Esophagus squamous epithelium (tissue), 5 donors: ENCODE data around the gene DNTTIP2. TPM values are rescaled to one million over a fixed set of nuclear protein-coding genes. Genes with fewer than 3 reads are reported as not detected.

Source experiments
- DNase-seq: peaks from one replicate; lab custom pipeline; 2025; lab: John Stamatoyannopoulos, UW
- H3K27ac ChIP-seq, 4 donors: fragments of 200-600 bp; sonication (generic); one replicate each; pipeline ENCODE4 v1.5.1; 2016 to 2019; ENCODE audit warnings: mild to moderate bottlenecking in 1 of 4
- H3K27me3 ChIP-seq, 4 donors: fragments of 200-600 bp; sonication (generic); 1 replicate in 3 of 4; 2 replicates in 1 of 4; pipeline versions ENCODE4 v1.5.1 to v1.6.0; 2017 to 2021; ENCODE audit warnings: antibody characterized with exemption in 1 of 4
- H3K36me3 ChIP-seq, 3 donors: fragments of 200-600 bp; sonication (generic); one replicate each; pipeline ENCODE4 v1.5.1; 2016 to 2019
- H3K4me1 ChIP-seq, 3 donors: fragments of 200-600 bp; sonication (generic); one replicate each; pipeline ENCODE4 v1.5.1; 2017 to 2019
- H3K4me3 ChIP-seq, 4 donors: fragments of 200-600 bp; sonication (generic); 1 replicate in 3 of 4; 2 replicates in 1 of 4; pipeline ENCODE4 v1.5.1; 2016 to 2019; ENCODE audit warnings: mild to moderate bottlenecking in 2 of 4, moderate library complexity in 1 of 4
- H3K9me3 ChIP-seq, 3 donors: fragments of 200-600 bp; sonication (generic); one replicate each; pipeline ENCODE4 v1.5.1; 2016 to 2019
- POLR2A ChIP-seq, 4 donors: fragments of 450-650 bp; IDR thresholded peaks; one replicate each; pipeline ENCODE4 v1.6.1; 2017; ENCODE audit warnings: antibody characterized with exemption in 4 of 4, mild to moderate bottlenecking in 4 of 4, moderate library complexity in 3 of 4
- WGBS, 2 donors: methylation state at CpG; one replicate each; pipeline ENCODE4 v1.1.5; 2018; 5-methylcytosine and 5-hydroxymethylcytosine counted together
- intact Hi-C: fragments of 100-400 bp; cut with DNase I; formaldehyde crosslinking; loops from one replicate; pipeline ENCODE4 v1.15.0; 2022
- total RNA-seq, 4 donors: library from RNA; depleted of rRNA; stranded (reverse); fragments of >200 nt; gene quantifications; one replicate each; pipeline ENCODE4 v1.1.0, GENCODE V29; 2016
- TF ChIP-seq, protein P1 (sequence below), 6 experiments: fragments of 450-650 bp in 4 of 6; fragments of 200-600 bp in 2 of 6; sonication (generic) in 2 of 6; IDR thresholded peaks; one replicate each; pipeline ENCODE4 v1.5.1; 2016 to 2019; ENCODE audit warnings: antibody characterized with exemption in 6 of 6, mild to moderate bottlenecking in 4 of 6, moderate library complexity in 4 of 6
- donor health status: DM: yes; HTN: yes; CAD: no.

DNTTIP2 gene
- total RNA-seq, 4 donors from 2014 or later = 20.8 to 42.2 (median 35.7) TPM

DNA sequence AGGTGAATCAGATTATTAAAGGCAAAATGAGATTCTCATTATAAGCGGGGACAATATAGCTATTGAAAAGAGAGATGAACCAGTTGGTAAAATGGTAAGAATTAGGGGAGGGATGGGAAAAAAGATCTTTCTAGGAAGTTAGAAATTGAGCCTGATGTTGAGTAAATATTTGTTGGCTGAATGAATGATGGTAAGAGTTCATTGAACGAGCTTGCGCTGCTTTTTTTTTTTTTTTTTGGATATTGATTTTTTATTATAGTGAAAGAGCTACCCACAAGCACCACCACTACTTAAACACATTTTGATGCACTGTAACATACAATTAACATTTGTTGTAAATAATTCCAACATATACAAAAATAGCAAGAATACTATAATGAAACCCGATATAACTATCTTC is 31.3 kb upstream of the DNTTIP2 start:
- WGBS, 2 donors = 89 to 94% methylated on average over 4 of the region's 4 CpGs
- Histone ChIP-seq H3K4me1 (peaks cover 11 to 34% (median 11%) of the 10 kb centered on the region in 3 donors), H3K9me3 (no peaks in the 10 kb centered on the region), H3K4me3 (no peak overlapping the region), H3K27ac (peak overlapping the region in 3 of 4 donors; percentile 87 to 94 (median 94)), H3K27me3 (no peaks in the 10 kb centered on the region), H3K36me3 (no peaks in the 10 kb centered on the region)
- intact Hi-C loops = no loop called here
- TF ChIP-seq, protein P1, sequence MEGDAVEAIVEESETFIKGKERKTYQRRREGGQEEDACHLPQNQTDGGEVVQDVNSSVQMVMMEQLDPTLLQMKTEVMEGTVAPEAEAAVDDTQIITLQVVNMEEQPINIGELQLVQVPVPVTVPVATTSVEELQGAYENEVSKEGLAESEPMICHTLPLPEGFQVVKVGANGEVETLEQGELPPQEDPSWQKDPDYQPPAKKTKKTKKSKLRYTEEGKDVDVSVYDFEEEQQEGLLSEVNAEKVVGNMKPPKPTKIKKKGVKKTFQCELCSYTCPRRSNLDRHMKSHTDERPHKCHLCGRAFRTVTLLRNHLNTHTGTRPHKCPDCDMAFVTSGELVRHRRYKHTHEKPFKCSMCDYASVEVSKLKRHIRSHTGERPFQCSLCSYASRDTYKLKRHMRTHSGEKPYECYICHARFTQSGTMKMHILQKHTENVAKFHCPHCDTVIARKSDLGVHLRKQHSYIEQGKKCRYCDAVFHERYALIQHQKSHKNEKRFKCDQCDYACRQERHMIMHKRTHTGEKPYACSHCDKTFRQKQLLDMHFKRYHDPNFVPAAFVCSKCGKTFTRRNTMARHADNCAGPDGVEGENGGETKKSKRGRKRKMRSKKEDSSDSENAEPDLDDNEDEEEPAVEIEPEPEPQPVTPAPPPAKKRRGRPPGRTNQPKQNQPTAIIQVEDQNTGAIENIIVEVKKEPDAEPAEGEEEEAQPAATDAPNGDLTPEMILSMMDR (IDR thresholded peaks at IDR 0.05) = no peak
- TF ChIP-seq POLR2A (IDR thresholded peaks at IDR 0.05) = no peak
- no peak for DNase-seq

DNA sequence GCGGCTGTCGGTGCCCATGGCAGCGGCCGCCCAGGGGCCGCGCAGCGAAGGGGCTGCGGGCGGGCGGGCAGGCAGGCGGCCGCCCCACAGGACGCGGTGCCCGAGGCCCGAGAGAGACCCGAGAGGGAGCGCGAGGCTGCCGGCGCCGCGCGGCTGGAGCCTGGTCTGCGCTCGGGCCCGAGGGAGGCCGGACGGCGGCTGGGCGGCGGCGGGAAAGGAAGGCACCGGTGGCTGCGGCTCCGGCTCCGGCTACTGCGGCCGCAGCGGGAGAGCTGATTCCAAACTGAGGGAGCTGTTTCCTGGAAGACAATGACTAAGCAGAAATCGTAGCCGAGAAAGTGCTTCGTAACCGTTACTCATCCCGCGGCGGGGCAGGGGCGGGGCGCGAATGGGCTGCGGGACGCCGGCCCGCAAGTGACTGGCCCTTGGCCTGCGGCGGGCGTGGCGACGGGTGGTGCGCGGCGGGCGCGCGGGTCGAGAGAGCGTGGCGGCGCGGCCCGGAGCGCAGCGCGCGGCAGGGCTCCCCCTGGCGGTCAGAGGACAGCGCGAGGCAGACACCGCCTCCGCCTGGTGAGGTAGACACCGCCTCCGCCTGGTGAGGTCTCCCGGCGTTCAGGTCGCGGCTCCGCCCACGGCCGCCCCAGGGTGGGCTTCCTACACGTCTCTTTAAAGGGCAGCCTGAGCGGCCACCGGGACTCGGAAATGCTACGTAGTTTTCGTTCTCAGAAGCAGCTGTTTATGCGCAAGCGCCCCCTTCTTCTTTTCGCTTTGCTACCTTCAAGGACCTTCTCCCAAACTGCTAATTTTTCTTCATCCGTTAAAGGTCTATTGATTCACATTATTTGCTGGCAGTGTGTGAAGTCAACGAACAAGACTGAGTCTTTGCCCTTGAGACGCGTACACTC is 30.4 kb upstream of the DNTTIP2 start, which contains the start of gene GCLM:
Gene GCLM (minus strand): TSS at position 285 of the 905 bp plus-strand sequence. CDS start 267 bp downstream, at position 18.
- TF ChIP-seq, protein P1 (IDR thresholded peaks at IDR 0.05) = peak; percentile 64 to 98 (median 94)
- peak in 2 of 4 donors; percentile 66 to 69 for TF ChIP-seq POLR2A (IDR thresholded peaks at IDR 0.05)
- H3K4me1 ChIP-seq = peaks cover 11 to 43% (median 11%) of the 10 kb centered on the region in 3 donors
- H3K9me3 ChIP-seq = no peaks in the 10 kb centered on the region
- intact Hi-C loops = no loop called here
- peak within 1 kb of the TSS; percentile 74 to 99 (median 86) for H3K4me3 ChIP-seq
- peak; percentile 74 for DNase-seq
- 1 to 7% methylated on average over 4 to 18 of the region's 102 CpGs for WGBS, 2 donors
- no peaks in the 10 kb centered on the region for H3K36me3 ChIP-seq
- H3K27ac ChIP-seq = peak within 1 kb of the TSS; percentile 87 to 94 (median 94)
- no peaks in the 10 kb centered on the region for H3K27me3 ChIP-seq

DNA sequence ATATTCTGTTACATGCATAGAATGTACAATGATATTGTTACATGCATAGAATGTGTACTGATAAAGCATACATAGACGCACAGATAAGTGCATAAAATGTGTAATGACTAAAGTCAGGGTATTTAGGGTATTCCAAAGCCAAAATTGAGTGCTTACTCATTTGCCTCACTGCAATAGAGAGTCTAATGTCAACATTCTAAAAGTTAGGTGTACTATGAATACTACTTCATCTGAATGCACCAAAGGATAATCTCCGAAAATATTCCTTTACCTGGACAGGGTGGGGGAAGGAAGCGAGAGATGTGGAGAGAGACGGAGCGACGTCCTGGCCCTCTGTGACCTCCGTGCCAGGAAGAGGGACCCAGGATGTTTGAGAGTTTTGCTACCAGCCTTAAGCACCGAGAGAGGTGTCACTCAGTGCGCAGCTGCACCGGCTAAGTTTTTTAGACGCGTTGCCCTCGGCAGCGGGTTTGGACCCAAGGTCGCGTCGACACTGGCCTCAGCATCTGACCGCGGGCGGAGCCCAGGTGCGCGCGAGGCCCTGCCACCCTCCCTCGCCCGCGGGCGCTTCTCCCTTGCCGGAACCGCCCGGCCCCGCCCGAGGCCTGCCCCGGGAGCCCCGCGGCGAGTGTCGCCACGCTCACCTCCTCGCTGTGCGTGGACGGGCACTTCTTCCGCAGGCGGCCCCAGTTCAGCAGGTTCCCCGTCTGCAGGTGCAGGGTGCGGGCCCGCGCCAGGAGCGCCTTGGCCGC is 29.6 kb upstream of the DNTTIP2 start:
- TF ChIP-seq, protein P1 (IDR thresholded peaks at IDR 0.05) = no peak
- TF ChIP-seq POLR2A (IDR thresholded peaks at IDR 0.05) = no peak
- 1 to 3% methylated on average over 7 to 10 of the region's 49 CpGs for WGBS, 2 donors
- intact Hi-C loops = no loop called here
- peak overlapping the region; percentile 74 to 99 (median 86) for H3K4me3 ChIP-seq
- H3K27me3 ChIP-seq = no peaks in the 10 kb centered on the region
- no peak for DNase-seq
- peak overlapping the region; percentile 87 to 94 (median 94) for H3K27ac ChIP-seq
- no peaks in the 10 kb centered on the region for H3K9me3 ChIP-seq
- H3K36me3 ChIP-seq = no peaks in the 10 kb centered on the region
- H3K4me1 ChIP-seq = peaks cover 11 to 51% (median 11%) of the 10 kb centered on the region in 3 donors

DNA sequence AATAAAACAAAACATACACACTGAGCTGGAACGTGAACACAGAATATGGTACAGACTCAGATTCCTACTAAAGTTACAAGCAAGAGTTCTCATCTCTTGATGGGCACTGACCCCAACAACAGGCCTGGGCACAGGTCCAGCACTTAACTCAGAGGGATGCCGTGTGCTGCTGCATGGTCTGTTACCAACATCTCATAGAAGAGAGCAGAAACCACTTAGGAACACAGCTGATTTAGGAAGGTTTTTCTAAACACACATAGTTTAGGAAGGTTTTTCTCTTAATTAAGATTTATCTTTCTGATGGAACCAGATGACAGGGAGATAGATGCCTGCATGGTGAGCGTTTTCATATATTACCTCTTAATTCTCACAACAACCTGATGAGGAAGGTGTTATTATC is 28.7 kb upstream of the DNTTIP2 start:
- Histone ChIP-seq H3K9me3 (no peaks in the 10 kb centered on the region), H3K4me3 (peak overlapping the region in 3 of 4 donors; percentile 74 to 99 (median 95)), H3K27ac (peak overlapping the region in 2 of 4 donors; percentile 87 to 93), H3K36me3 (no peaks in the 10 kb centered on the region), H3K27me3 (no peaks in the 10 kb centered on the region), H3K4me1 (peaks cover 11 to 54% (median 11%) of the 10 kb centered on the region in 3 donors)
- no peak for DNase-seq
- intact Hi-C loops = no loop called here
- WGBS, 2 donors = 31 to 45% methylated on average over 3 of the region's 3 CpGs
- TF ChIP-seq, protein P1 (IDR thresholded peaks at IDR 0.05) = no peak
- TF ChIP-seq POLR2A (IDR thresholded peaks at IDR 0.05) = no peak
